NT2/D1 (cell line): ENCODE results near the gene ZBTB3.

Experiments
- SUZ12 ChIP-seq: IDR thresholded peaks from 2 replicates; pipeline ENCODE4 v1.6.1; 2011; ENCODE audit not compliant: insufficient read length, insufficient read depth; ENCODE audit errors: extremely low read depth
- YY1 ChIP-seq: IDR thresholded peaks from 2 replicates; pipeline ENCODE4 v1.6.1; 2011; ENCODE audit not compliant: insufficient read length, insufficient read depth
- ZNF274 ChIP-seq: IDR thresholded peaks from 2 replicates; pipeline ENCODE4 v1.6.1; 2011; ENCODE audit warnings: mild to moderate bottlenecking, low read depth, low read length

GRCh38 chr11:62792202-62792575 is 38.2 kb upstream of the ZBTB3 start:
- no peak for TF ChIP-seq ZNF274
- TF ChIP-seq YY1 = no peak
- TF ChIP-seq SUZ12 = no peak
